ENCODE data around the gene GOLPH3. TPM values are rescaled to one million over a fixed set of nuclear protein-coding genes. Genes with fewer than 3 reads are reported as not detected.
A peak's percentile ranks its signal among the peaks of the same experiment; 100 is the strongest.

The GOLPH3 gene
- total and polyA plus RNA-seq, 4 donors: 64.1 to 116 (median 68.5) TPM

DNA sequence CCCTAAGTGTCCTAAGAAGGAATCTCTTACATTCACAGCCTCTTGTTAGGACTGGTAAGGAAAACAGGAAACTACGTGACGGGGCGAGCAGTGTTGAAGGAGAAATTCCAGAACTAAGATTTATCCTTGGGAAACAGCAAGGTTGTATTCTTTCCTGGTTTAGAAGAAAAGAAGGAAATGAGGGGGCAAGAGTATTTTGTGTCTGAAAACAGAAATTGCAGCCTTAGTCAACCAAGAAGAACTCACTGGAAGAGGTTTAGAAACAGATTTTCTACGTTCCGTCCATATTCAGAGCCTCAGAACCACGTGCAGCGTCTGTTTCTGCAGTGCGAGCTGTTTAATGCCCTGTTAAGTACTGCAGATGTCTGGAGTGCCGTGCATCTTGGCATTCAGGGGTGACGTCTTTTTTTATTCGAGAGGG, 75.2 kb downstream of the GOLPH3 start:
- WGBS: 80% methylated on average over 11 of the region's 11 CpGs
- H3K9me3 ChIP-seq (ENCODE audit: control insufficient read depth in 4 of 4, low read length in 3 of 4): no peaks in the 10 kb centered on the region
- peak overlapping the region; percentile 20 to 44 for H3K27ac ChIP-seq (ENCODE audit: low read depth in 1 of 2, low read length in 2 of 2)
- TF ChIP-seq YY1 (IDR thresholded peaks at IDR 0.05) (no peak), FOXA1 (IDR thresholded peaks at IDR 0.05) (no peak), REST (IDR thresholded peaks at IDR 0.05) (no peak), NR2F2 (IDR thresholded peaks at IDR 0.05) (peak; percentile 58), FOXA2 (IDR thresholded peaks at IDR 0.05) (no peak), HNF4A (conservative IDR thresholded peaks at IDR 0.05) (no peak), HNF4G (IDR thresholded peaks at IDR 0.05) (no peak), RXRA (IDR thresholded peaks at IDR 0.05) (no peak), GABPA (IDR thresholded peaks at IDR 0.05 in 1 of 2, conservative IDR thresholded peaks at IDR 0.05 in 1 of 2) (no peak), RAD21 (IDR thresholded peaks at IDR 0.05) (peak in 1 of 2 donors; percentile 8), EGR1 (IDR thresholded peaks at IDR 0.05; ENCODE audit: low read depth in 2 of 2) (no peak), TAF1 (conservative IDR thresholded peaks at IDR 0.05) (no peak)
- TF ChIP-seq, protein P1, sequence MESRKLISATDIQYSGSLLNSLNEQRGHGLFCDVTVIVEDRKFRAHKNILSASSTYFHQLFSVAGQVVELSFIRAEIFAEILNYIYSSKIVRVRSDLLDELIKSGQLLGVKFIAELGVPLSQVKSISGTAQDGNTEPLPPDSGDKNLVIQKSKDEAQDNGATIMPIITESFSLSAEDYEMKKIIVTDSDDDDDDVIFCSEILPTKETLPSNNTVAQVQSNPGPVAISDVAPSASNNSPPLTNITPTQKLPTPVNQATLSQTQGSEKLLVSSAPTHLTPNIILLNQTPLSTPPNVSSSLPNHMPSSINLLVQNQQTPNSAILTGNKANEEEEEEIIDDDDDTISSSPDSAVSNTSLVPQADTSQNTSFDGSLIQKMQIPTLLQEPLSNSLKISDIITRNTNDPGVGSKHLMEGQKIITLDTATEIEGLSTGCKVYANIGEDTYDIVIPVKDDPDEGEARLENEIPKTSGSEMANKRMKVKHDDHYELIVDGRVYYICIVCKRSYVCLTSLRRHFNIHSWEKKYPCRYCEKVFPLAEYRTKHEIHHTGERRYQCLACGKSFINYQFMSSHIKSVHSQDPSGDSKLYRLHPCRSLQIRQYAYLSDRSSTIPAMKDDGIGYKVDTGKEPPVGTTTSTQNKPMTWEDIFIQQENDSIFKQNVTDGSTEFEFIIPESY (IDR thresholded peaks at IDR 0.05): no peak
- TF ChIP-seq, protein P2, sequence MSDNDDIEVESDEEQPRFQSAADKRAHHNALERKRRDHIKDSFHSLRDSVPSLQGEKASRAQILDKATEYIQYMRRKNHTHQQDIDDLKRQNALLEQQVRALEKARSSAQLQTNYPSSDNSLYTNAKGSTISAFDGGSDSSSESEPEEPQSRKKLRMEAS (IDR thresholded peaks at IDR 0.05): no peak
- no peaks in the 10 kb centered on the region for H3K27me3 ChIP-seq (ENCODE audit: control insufficient read depth in 4 of 4, insufficient read depth in 4 of 4, low read length in 3 of 4)
- H3K9ac ChIP-seq (ENCODE audit: low read depth in 1 of 2, low read length in 2 of 2): no peak overlapping the region
- H3K36me3 ChIP-seq (ENCODE audit: control insufficient read depth in 4 of 4, insufficient read depth in 3 of 4, low read depth in 1 of 4, low read length in 3 of 4): peaks cover 6 to 28% (median 20%) of the 10 kb centered on the region in 4 donors
- H3K4me1 ChIP-seq (ENCODE audit: control insufficient read depth in 4 of 4, insufficient read depth in 4 of 4, low read length in 3 of 4): no peaks in the 10 kb centered on the region
- no peak overlapping the region for H3K4me3 ChIP-seq (ENCODE audit: low read depth in 1 of 3, low read length in 3 of 3)
- DNase-seq (ENCODE audit: low spot score): no peak

DNA sequence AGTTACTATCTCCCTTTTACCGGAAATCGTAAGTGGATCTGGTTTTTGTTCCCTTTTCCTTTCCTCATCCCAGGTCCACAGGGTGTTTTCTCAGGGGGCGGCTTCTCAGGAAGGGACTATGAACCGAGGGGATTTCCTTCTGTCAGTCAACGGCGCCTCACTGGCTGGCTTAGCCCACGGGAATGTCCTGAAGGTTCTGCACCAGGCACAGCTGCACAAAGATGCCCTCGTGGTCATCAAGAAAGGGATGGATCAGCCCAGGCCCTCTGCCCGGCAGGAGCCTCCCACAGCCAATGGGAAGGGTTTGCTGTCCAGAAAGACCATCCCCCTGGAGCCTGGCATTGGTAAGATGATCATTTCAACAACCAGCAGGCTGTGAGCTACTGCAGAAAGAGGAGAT, 75.8 kb downstream of the GOLPH3 start:
- no peaks in the 10 kb centered on the region for H3K9me3 ChIP-seq (ENCODE audit: control insufficient read depth in 4 of 4, low read length in 3 of 4)
- H3K36me3 ChIP-seq (ENCODE audit: control insufficient read depth in 4 of 4, insufficient read depth in 3 of 4, low read depth in 1 of 4, low read length in 3 of 4): peaks cover 6 to 22% (median 14%) of the 10 kb centered on the region in 4 donors
- H3K4me1 ChIP-seq (ENCODE audit: control insufficient read depth in 4 of 4, insufficient read depth in 4 of 4, low read length in 3 of 4): no peaks in the 10 kb centered on the region
- no peaks in the 10 kb centered on the region for H3K27me3 ChIP-seq (ENCODE audit: control insufficient read depth in 4 of 4, insufficient read depth in 4 of 4, low read length in 3 of 4)
- WGBS: 78% methylated on average over 9 of the region's 9 CpGs
- H3K4me3 ChIP-seq (ENCODE audit: low read depth in 1 of 3, low read length in 3 of 3): no peak overlapping the region
- DNase-seq (ENCODE audit: low spot score): no peak
- peak; percentile 23 for TF ChIP-seq NR2F2 (IDR thresholded peaks at IDR 0.05)
- no peak for TF ChIP-seq REST (IDR thresholded peaks at IDR 0.05)
- H3K9ac ChIP-seq (ENCODE audit: low read depth in 1 of 2, low read length in 2 of 2): no peak overlapping the region
- H3K27ac ChIP-seq (ENCODE audit: low read depth in 1 of 2, low read length in 2 of 2): peak overlapping the region; percentile 22 to 62
